ENCODE results near the gene HDGFL3.

Gene HDGFL3

DNA sequence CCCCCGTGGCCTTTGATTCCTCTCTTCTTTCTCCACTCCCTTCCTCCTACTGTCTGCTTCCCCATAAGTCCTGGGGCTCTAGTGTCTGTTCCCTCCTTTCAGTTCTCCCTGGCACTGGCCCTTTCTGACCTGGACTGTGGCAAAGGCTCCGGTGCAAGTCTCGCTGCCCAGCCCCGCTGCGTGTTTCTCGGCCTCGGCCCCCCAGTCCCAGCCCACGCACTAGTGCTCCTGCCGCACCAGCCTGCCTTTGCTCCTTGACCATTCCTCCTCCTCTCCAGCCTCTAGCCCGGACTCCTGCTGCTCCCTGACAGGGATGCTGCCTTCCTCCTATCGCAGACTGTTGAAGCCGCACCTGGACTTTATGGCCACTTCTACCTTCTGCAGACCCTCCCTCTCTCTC, 98.1 kb downstream of the HDGFL3 start:
- no peak overlapping the region for H3K27ac ChIP-seq (ENCODE audit: poor library complexity, severe bottlenecking)
- DNase-seq (ENCODE audit: low spot score) (no peak), ATAC-seq (ENCODE audit: low read depth) (no peak)
- no peaks in the 10 kb centered on the region for H3K36me3 ChIP-seq (ENCODE audit: low read depth)
- no peaks in the 10 kb centered on the region for H3K4me1 ChIP-seq (ENCODE audit: insufficient read depth, poor library complexity, severe bottlenecking)
- H3K9me3 ChIP-seq (ENCODE audit: severe bottlenecking), result no peaks in the 10 kb centered on the region
- TF ChIP-seq, protein P1, sequence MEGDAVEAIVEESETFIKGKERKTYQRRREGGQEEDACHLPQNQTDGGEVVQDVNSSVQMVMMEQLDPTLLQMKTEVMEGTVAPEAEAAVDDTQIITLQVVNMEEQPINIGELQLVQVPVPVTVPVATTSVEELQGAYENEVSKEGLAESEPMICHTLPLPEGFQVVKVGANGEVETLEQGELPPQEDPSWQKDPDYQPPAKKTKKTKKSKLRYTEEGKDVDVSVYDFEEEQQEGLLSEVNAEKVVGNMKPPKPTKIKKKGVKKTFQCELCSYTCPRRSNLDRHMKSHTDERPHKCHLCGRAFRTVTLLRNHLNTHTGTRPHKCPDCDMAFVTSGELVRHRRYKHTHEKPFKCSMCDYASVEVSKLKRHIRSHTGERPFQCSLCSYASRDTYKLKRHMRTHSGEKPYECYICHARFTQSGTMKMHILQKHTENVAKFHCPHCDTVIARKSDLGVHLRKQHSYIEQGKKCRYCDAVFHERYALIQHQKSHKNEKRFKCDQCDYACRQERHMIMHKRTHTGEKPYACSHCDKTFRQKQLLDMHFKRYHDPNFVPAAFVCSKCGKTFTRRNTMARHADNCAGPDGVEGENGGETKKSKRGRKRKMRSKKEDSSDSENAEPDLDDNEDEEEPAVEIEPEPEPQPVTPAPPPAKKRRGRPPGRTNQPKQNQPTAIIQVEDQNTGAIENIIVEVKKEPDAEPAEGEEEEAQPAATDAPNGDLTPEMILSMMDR (IDR thresholded peaks at IDR 0.05; ENCODE audit: poor library complexity, severe bottlenecking), result no peak
- peaks cover 5% of the 10 kb centered on the region for H3K27me3 ChIP-seq (ENCODE audit: insufficient read depth, poor library complexity, severe bottlenecking)
- no peak overlapping the region for H3K4me3 ChIP-seq (ENCODE audit: severe bottlenecking)

DNA sequence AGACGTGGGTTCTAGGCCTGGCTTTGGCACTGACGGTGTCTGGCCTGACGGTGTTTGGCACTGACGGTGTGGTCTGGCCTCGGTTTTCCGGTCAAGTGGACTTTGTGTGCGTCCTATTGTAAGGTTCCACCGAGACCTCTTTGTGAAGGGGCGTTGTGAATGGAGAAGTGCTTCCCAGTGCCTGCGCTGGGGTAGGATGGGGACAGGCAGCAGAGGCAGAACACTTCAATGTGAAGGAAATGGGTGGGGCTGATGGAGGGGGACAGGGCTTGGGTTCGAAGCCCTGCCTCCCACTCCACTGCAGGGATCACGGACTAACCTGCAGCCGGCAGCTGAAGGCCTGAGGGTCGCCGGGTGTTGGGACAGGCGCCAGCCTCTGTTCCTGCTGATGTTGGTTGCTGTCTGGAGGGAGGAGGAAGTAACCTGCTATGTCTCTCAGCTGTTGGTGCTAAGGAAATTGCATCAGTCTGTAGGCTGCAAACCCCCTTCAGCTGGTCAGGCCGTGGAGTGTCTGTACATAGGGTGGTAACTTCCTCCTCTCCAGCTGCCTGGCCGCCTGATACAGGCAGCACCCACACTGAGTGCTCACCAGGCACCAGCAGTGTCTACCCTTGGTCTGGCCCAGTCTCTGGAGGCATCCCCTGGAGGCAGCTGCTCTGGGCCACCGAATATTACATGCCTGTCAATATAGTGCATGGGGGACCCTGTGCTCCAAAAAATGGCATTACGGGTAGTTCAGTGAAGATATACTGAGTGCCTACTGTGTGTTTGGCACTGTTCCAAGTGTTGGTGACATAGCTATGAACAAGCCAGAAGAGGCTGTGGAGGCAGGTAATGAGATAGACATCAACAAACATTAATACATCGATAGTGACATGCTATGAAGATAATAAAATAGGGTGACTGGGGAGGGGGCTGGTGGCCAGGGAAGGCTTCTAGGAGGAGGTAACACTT, 99.1 kb downstream of the HDGFL3 start:
- Histone ChIP-seq H3K9me3 (ENCODE audit: severe bottlenecking) (no peaks in the 10 kb centered on the region), H3K36me3 (ENCODE audit: low read depth) (no peaks in the 10 kb centered on the region), H3K4me1 (ENCODE audit: insufficient read depth, poor library complexity, severe bottlenecking) (no peaks in the 10 kb centered on the region), H3K27ac (ENCODE audit: poor library complexity, severe bottlenecking) (no peak overlapping the region), H3K27me3 (ENCODE audit: insufficient read depth, poor library complexity, severe bottlenecking) (peaks cover 5% of the 10 kb centered on the region), H3K4me3 (ENCODE audit: severe bottlenecking) (no peak overlapping the region)
- DNase-seq (ENCODE audit: low spot score) (no peak), ATAC-seq (ENCODE audit: low read depth) (peak; percentile 36)
- TF ChIP-seq, protein P1 (IDR thresholded peaks at IDR 0.05; ENCODE audit: poor library complexity, severe bottlenecking), result no peak

DNA sequence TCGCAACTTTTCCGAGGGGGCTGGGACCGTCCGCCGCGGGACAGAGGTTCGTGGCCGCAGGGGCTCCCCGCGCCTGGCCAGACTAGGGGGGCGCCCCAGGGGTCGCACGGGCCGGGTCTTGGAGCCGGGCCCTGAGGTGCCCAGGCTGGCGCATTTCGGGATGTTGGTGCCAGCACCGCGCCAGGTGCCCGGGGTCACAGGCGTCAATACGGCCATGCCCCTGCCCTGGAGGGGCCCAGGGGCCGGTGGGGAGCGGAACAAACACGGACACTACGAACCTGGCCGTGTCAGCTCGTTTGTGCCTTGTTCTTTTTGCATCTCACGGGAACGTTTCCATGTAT, 99.8 kb downstream of the HDGFL3 start:
- no peak for DNase-seq (ENCODE audit: low spot score)
- Histone ChIP-seq H3K4me3 (ENCODE audit: severe bottlenecking) (peak overlapping the region; percentile 59), H3K4me1 (ENCODE audit: insufficient read depth, poor library complexity, severe bottlenecking) (no peaks in the 10 kb centered on the region), H3K27ac (ENCODE audit: poor library complexity, severe bottlenecking) (no peak overlapping the region), H3K9me3 (ENCODE audit: severe bottlenecking) (no peaks in the 10 kb centered on the region), H3K36me3 (ENCODE audit: low read depth) (no peaks in the 10 kb centered on the region), H3K27me3 (ENCODE audit: insufficient read depth, poor library complexity, severe bottlenecking) (peaks cover 5% of the 10 kb centered on the region)
- TF ChIP-seq, protein P1 (IDR thresholded peaks at IDR 0.05; ENCODE audit: poor library complexity, severe bottlenecking), result no peak
- ATAC-seq (ENCODE audit: low read depth), result peak; percentile 4; the same call in 1 of the 3 replicates

DNA sequence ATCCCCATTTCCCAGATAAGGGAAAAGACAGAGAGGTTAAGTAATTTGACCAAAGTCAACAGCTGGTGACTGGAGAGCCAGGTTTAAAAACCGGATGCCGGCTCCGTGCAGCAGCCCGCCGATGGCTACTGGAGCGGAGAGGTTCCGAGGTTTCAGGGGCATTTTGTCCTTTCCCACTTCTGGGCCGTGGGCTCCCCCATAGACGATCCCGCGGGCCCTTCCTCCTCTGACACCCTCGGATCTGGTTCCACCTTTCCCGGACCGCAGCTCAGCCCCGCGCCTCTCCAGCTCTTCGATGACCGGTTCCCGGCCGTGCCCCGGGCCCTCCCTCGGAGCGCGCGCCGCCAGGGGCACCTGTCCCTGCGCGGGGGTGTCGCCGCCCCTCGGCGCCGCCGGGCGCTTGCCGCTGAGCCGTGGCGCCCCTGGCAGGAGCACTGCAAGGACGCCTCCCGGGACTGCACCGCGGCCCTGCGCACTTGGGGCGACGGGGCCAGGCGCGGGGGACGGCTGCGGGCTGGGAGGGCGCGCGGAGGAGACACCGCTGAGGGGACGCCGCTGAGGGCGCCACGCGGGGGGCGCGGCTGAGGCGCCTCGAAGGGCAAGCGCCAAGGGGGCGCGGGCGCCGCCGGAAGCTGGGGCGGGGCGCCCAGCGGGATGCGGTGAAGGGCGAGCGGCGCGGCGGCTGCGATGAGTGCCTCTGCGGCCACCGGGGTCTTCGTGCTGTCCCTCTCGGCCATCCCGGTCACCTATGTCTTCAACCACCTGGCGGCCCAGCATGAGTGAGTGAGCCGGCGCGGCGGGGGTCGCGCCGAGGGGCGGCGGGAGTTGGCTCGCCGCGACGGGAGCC, 100.4 kb downstream of the HDGFL3 start, which contains the start of gene TM6SF1:
Gene TM6SF1, plus strand, starts transcription at position 652 of the 847 bp plus-strand sequence. Its CDS starts 36 bp downstream, at position 688.
- DNase-seq (ENCODE audit: low spot score) (no peak), ATAC-seq (ENCODE audit: low read depth) (peak; percentile 40)
- Histone ChIP-seq H3K36me3 (ENCODE audit: low read depth) (no peaks in the 10 kb centered on the region), H3K4me3 (ENCODE audit: severe bottlenecking) (peak within 1 kb of the TSS; percentile 59), H3K4me1 (ENCODE audit: insufficient read depth, poor library complexity, severe bottlenecking) (no peaks in the 10 kb centered on the region), H3K27ac (ENCODE audit: poor library complexity, severe bottlenecking) (no peak within 1 kb of the TSS), H3K9me3 (ENCODE audit: severe bottlenecking) (no peaks in the 10 kb centered on the region), H3K27me3 (ENCODE audit: insufficient read depth, poor library complexity, severe bottlenecking) (peaks cover 5% of the 10 kb centered on the region)
- TF ChIP-seq, protein P1 (IDR thresholded peaks at IDR 0.05; ENCODE audit: poor library complexity, severe bottlenecking), result peak; percentile 37

All from RWPE2 (cell line).